ENCODE data around the gene KLRC2. TPM values are rescaled to one million over a fixed set of nuclear protein-coding genes. Genes with fewer than 3 reads are reported as not detected.

KLRC2 gene
- total RNA-seq, 2 donors from 2014 or later = 0.27 TPM; not detected in 1

DNA sequence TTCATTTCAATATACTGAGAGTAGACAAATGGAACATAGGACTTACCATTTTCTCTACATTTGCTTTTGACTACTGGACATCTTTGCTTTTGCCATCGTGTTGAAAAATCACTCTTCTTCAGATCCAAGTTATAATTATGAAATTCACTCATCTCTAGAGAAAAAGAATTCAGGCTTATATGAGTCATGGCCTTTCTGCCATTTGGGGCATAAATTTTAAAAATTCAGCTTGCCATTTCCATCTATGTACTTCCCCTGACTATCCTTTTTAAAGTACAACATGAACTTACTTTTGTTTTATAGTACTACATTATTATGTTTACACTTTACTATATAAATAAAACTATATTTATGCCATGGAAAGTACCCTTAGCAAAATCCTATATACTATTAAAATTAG, 49.0 kb downstream of the KLRC2 start:
- H3K27ac ChIP-seq = no peak overlapping the region
- intact Hi-C loops (cut with DNase I) = no loop called here
- H3K27me3 ChIP-seq (replicated peaks; ENCODE audit: insufficient read depth) = no peaks in the 10 kb centered on the region
- TF ChIP-seq POLR2AphosphoS5 (IDR thresholded peaks at IDR 0.05) = no peak
- TF ChIP-seq, protein P1, sequence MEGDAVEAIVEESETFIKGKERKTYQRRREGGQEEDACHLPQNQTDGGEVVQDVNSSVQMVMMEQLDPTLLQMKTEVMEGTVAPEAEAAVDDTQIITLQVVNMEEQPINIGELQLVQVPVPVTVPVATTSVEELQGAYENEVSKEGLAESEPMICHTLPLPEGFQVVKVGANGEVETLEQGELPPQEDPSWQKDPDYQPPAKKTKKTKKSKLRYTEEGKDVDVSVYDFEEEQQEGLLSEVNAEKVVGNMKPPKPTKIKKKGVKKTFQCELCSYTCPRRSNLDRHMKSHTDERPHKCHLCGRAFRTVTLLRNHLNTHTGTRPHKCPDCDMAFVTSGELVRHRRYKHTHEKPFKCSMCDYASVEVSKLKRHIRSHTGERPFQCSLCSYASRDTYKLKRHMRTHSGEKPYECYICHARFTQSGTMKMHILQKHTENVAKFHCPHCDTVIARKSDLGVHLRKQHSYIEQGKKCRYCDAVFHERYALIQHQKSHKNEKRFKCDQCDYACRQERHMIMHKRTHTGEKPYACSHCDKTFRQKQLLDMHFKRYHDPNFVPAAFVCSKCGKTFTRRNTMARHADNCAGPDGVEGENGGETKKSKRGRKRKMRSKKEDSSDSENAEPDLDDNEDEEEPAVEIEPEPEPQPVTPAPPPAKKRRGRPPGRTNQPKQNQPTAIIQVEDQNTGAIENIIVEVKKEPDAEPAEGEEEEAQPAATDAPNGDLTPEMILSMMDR (IDR thresholded peaks at IDR 0.05) = no peak
- no peak for TF ChIP-seq POLR2A (IDR thresholded peaks at IDR 0.05)
- no peak overlapping the region for H3K4me3 ChIP-seq
- DNase-seq (ENCODE audit: low spot score) = no peak
- WGBS = 68% methylated on average over 1 of the region's 1 CpG
- no peaks in the 10 kb centered on the region for H3K36me3 ChIP-seq
- no peaks in the 10 kb centered on the region for H3K9me3 ChIP-seq
- no peaks in the 10 kb centered on the region for H3K4me1 ChIP-seq (replicated peaks)

DNA sequence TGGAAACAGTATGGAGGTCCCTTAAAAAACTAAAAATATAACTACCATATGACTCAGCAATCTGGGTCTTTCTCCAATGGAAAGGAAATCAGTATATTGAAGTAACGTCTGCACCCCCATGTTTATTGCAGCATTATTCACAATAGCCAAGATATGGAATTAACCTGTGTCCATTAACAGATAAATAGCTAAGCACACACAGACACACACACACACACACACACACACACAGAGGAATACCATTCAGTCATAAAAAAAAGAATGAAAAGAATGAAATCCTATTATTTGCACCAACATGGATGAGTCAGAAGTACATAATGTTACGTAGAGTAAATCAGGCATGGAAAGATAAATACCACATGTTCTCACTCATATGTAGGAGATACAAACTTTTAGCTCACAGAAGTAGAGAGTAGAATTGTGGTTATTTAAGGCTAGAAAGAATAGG, 50.6 kb downstream of the KLRC2 start:
- no peak for DNase-seq (ENCODE audit: low spot score)
- TF ChIP-seq POLR2AphosphoS5 (IDR thresholded peaks at IDR 0.05) (peak; percentile 63), POLR2A (IDR thresholded peaks at IDR 0.05) (no peak)
- Histone ChIP-seq H3K27me3 (replicated peaks; ENCODE audit: insufficient read depth) (no peaks in the 10 kb centered on the region), H3K36me3 (no peaks in the 10 kb centered on the region), H3K27ac (no peak overlapping the region), H3K4me1 (replicated peaks) (no peaks in the 10 kb centered on the region), H3K9me3 (no peaks in the 10 kb centered on the region), H3K4me3 (no peak overlapping the region)
- intact Hi-C loops (cut with DNase I) = no loop called here
- WGBS = 43% methylated on average over 2 of the region's 2 CpGs

DNA sequence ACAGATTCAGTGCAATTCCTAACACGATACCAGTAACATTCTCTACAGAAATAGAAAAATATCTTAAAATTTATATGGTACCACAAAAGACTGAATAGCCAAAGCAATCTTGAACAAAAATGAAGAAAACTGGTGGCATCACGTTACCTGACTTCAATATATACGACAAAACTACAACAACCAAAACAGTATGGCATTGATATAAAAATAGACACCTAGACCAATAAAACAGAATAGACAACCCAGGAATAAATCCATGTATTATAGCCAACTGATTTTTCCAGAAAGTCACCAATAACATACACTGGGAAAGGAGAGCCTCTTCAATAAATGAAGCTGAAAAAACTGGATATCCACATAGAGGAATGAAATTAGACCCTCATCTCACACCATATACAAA, 51.6 kb downstream of the KLRC2 start:
- 93% methylated on average over 3 of the region's 3 CpGs for WGBS
- intact Hi-C loops (cut with DNase I) = no loop called here
- Histone ChIP-seq H3K9me3 (no peaks in the 10 kb centered on the region), H3K27ac (no peak overlapping the region), H3K27me3 (replicated peaks; ENCODE audit: insufficient read depth) (no peaks in the 10 kb centered on the region), H3K4me1 (replicated peaks) (no peaks in the 10 kb centered on the region), H3K4me3 (no peak overlapping the region), H3K36me3 (no peaks in the 10 kb centered on the region)
- DNase-seq (ENCODE audit: low spot score) = no peak
- TF ChIP-seq POLR2A (IDR thresholded peaks at IDR 0.05) = no peak
- no peak for TF ChIP-seq POLR2AphosphoS5 (IDR thresholded peaks at IDR 0.05)
- TF ChIP-seq, protein P1 (IDR thresholded peaks at IDR 0.05) = no peak

DNA sequence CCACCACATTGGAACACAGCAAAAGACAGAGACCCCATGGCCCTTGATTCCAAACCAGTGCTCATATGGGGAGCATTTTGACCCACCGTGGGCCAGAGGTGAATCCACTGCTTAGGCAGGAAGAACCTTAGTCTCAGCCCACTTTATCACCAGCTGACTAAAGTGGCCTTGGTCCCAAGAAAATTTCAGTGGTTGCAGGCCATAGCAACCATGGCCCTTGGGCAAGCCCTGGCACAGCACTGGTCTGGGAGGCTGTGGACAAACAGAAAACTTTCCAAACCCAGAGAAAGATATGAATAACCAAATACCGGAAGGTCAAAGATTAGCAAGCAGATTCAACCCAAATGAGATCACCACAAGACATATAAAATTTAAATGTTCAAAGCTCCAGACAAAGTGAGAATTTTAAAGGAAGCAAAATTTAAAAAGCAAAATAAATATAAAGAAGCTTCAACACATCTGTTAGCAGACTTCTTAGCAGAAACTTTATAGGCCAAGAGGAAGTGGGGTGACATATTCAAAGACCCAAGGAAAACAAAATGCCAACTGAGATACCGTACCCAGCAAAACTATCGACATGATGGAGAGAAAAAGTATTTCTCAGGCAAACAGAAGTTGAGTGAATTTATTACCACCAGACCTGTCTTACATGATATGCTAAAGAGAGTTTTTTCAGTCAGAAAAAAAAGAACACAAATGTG, 53.7 kb downstream of the KLRC2 start:
- Histone ChIP-seq H3K36me3 (no peaks in the 10 kb centered on the region), H3K27me3 (replicated peaks; ENCODE audit: insufficient read depth) (no peaks in the 10 kb centered on the region), H3K27ac (no peak overlapping the region), H3K4me3 (no peak overlapping the region), H3K9me3 (no peaks in the 10 kb centered on the region), H3K4me1 (replicated peaks) (no peaks in the 10 kb centered on the region)
- TF ChIP-seq, protein P1 (IDR thresholded peaks at IDR 0.05) = no peak
- no peak for TF ChIP-seq POLR2A (IDR thresholded peaks at IDR 0.05)
- TF ChIP-seq POLR2AphosphoS5 (IDR thresholded peaks at IDR 0.05) = no peak
- WGBS = 91% methylated on average over 4 of the region's 4 CpGs
- intact Hi-C loops (cut with DNase I) = no loop called here
- no peak for DNase-seq (ENCODE audit: low spot score)

Other genes starting within 250 kb of the KLRC2 start
- 10 to 100 TPM; 78.2 to 95.9 TPM for gene GABARAPL1, start 223.1 kb downstream of the KLRC2 start, total RNA-seq
- under 1 TPM; 0.32 to 0.40 TPM for gene KLRD1, start 128.1 kb downstream of the KLRC2 start, total RNA-seq
- 1 to 10 TPM in 1 of 2 donors, under 1 TPM in 1; 0.59 to 2.8 TPM for gene KLRK1, start 46.0 kb downstream of the KLRC2 start, total RNA-seq
- gene KLRC4, start 26.3 kb downstream of the KLRC2 start, total RNA-seq = under 1 TPM in 1 of 2 donors, not detected in 1; 0.96 TPM
- not detected for gene KLRC3, start 15.4 kb downstream of the KLRC2 start, total RNA-seq
- gene KLRC1, start 17.4 kb upstream of the KLRC2 start, total RNA-seq = under 1 TPM in 1 of 2 donors, not detected in 1; 0.59 TPM
- gene EIF2S3B, start 69.9 kb upstream of the KLRC2 start, total RNA-seq = 1 to 10 TPM in 1 of 2 donors, under 1 TPM in 1; 0.36 to 1.1 TPM
- gene MAGOHB, start 177.6 kb upstream of the KLRC2 start, total RNA-seq = 10 to 100 TPM; 24.2 to 24.8 TPM
- gene STYK1, start 238.0 kb upstream of the KLRC2 start, total RNA-seq = 10 to 100 TPM in 1 of 2 donors, 1 to 10 TPM in 1; 9.5 to 39.7 TPM

All from prostate gland (tissue), 2 donors.